ENCODE data around the gene TMEM208.

TMEM208 gene

DNA sequence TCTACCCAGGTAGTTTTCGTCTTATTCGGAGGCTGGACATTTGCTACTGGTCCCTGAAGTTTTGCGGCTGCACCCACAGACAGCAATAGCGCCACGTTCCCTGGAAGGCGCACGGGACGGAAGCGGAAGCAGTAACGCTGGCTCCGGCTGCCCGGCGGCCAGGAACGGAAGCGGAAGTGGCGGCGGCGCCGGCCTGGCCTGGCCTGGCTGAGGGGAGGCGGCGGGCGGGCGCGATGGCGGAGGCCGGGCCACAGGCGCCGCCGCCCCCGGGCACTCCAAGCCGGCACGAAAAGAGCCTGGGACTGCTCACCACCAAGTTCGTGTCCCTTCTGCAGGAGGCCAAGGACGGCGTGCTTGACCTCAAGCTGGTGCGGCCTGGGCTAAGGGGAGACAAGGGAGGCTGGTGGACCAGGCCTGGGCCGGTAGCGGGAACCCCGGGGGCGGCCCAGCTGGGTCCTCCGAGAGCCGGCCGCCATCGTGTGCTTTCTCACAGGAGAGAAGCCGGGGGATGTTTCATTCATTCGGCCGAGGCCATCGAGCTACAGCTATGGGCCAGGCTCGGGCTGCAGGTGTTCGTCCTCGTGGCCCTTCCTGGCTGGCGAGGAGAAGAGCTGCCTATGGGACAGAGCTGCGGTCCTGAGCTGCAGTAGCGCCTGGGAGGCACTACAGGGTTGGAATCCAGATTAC is 34.8 kb upstream of the TMEM208 start, which contains the start of gene E2F4:
Gene E2F4 (plus strand): TSS at position 161 of the 687 bp plus-strand sequence. CDS start 73 bp downstream, at position 234.
- DNase-seq = peak; percentile 38

DNA sequence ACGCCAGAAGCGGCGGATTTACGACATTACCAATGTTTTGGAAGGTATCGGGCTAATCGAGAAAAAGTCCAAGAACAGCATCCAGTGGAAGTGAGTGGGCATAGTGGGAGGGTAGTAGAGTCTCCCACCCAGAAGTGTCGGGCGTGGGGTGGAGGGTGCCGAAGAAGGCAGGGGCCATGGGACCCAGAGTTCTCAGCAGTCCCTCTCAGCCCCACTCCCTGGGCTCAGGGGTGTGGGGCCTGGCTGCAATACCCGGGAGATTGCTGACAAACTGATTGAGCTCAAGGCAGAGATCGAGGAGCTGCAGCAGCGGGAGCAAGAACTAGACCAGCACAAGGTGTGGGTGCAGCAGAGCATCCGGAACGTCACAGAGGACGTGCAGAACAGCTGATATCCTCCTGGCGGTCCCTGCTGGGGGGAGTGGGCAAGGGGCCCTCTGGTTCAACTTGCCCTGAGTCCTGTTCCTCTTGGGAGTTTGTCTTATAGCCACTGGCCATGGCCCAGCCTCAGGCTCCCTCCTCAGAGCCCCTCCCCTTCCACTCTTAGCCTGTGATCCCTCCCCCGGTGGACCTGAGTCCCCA is 34.1 kb upstream of the TMEM208 start:
- DNase-seq = no peak

DNA sequence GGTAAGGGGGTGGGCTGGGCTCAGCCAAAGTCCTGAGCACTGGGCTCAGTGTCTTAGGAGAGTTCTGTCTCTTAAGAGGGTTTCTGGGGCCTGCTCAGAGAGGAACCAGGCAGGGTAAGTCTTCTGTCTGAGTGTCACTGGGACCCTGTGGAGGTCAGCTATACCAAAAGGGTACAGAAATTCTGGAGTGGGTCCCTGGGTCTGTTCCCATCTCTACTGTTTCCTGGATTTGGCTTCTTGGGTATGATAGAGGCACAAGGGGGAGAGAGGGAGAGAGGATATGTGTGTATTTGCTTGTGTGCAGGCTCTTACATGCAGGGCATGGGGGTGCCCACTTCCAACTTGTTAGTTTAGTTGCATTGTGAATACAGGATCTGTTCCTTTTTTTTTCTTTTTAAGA is 33.4 kb upstream of the TMEM208 start:
- DNase-seq = no peak

DNA sequence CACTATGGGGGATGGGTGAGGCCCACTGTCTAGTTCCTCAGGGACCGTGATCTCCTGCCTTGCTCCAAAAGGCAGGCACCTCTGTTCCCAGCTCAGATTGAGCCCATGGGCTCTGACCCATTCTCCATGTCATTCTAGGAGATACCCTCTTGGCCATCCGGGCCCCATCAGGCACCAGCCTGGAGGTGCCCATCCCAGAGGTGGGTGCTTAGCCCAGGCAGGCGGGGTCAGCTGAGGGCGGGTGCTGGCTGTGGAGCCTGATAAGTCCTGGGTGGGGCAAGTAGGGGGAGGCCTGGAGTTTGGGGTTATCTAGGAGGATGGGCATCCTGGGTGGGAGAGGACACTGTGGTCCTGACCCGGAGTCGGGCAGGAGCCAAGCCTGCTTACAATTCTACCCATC is 32.7 kb upstream of the TMEM208 start:
- DNase-seq = no peak

DNA sequence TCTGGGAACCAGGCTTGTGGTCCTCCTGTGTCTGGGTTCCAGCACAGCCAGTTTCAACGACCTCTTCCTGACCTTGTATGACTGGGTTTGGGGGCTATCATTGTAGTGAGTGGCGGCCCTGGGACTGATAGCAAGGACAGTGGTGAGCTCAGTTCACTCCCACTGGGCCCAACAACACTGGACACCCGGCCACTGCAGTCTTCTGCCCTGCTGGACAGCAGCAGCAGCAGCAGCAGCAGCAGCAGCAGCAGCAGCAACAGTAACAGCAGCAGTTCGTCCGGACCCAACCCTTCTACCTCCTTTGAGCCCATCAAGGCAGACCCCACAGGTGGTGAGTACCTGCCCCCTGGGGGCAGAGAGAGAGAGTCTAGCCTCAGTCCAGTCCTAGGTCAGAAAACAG is 31.3 kb upstream of the TMEM208 start:
- no peak for DNase-seq

DNA sequence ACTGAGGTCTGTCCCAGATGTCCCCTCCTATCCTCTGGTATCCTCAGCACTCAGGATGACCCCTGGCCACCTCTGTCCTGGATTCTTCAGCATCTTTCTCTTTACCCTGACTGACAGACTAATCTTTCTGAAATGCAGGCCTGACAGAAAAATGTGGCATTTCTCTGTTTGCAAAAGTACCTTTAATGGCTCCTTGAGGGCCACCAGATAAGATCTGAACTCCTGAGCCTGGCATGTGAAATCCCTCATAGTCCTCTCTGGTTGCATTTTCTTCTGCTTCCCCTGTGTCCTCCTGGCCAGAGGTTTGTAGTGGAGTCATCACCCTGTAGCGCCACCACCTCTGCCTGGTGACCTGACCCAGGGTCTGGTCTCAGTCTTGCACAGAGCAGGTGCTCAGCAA is 30.0 kb upstream of the TMEM208 start:
- DNase-seq = no peak

DNA sequence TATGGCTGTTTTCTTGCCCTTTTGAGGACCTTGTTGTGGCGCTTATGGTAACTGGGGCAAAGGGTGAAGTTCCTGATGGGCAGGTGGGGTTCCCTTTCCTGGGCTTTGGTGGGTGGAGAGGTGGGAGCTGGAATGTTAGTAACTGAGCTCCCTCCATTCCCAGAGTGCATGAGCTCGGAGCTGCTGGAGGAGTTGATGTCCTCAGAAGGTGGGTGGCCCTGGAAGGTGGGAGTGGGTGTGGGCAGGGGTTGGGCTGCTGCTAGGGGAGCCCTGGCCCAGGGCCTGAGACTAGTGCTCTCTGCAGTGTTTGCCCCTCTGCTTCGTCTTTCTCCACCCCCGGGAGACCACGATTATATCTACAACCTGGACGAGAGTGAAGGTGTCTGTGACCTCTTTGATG is 29.2 kb upstream of the TMEM208 start:
- no peak for DNase-seq

DNA sequence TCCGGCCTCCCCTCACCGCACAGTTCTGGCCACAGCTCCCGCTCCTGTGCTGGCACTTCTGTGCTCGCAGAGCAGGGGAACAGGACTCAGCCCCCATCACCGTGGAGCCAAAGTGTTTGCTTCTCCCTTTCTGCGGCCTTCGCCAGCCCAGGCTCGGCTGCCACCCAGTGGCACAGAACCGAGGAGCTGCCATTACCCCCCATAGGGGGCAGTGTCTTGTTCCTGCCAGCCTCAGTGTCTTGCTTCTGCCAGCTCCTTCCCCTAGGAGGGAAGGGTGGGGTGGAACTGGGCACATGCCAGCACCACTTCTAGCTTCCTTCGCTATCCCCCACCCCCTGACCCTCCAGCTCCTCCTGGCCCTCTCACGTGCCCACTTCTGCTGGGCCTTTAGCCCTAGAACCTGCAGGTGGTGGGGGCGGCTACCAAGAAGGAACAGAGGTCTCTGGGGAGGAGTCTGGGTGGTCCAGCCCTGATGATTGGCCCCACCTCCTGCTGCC is 28.6 kb upstream of the TMEM208 start:
- DNase-seq = no peak

DNA sequence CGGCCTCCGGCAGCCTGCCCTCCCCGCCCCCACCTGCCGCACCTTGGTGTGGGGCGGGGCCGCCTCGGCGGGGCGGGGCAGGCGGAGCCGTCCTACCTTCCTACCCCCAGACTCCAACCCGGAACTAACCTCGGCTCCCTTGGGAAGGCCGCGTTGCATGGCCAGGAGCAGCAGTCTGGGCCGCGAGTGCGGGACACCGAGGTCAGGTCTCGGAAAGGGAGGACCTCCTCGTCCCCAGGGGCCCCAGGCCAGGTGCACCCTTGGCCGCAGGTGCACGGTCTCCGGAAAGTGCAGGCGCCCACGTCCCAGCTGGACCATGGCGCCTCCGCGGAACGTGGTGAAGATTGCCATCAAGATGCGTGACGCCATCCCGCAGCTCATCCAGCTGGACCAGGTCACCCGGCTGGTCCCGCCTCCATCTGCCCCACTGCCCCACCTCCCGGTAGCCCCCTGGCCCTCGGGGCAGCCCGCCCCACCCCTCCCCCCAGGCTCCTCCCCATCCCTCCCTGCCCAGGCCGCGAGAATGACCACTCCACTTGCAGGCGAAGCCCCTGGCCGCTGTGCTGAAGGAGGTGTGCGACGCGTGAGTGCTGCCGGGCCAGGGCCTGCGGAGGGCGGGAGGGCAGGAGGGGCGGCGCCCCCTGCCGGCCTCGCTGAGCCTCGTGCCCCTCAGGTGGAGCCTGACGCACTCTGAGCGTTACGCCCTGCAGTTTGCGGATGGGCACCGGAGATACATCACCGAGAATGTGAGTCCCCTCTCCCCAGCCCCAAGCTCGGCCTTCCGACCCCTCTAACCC is 27.7 kb upstream of the TMEM208 start, which contains the start of gene ELMO3:
Gene ELMO3 (plus strand): TSS at position 121 of the 797 bp plus-strand sequence. CDS start 196 bp downstream, at position 317.
- peak; percentile 43 for DNase-seq

DNA sequence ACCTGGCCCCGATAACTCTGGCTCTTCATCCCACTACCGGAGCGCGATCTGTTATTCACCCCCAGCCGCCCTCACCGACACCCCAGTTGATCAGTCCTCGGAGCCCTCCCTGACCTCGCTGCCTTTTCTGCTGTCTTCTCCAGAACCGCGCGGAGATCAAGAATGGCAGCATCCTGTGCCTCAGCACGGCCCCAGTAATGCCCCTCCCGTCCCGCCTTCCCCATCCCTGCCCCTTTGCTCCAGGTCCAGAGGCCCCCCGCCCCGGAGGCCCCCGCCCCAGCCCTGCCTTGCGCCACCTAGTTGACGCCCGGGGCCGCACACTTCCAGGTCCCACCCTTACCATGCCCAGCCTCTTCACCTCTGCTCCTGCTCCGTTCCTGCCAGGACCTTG is 27.1 kb upstream of the TMEM208 start:
- DNase-seq = no peak

DNA sequence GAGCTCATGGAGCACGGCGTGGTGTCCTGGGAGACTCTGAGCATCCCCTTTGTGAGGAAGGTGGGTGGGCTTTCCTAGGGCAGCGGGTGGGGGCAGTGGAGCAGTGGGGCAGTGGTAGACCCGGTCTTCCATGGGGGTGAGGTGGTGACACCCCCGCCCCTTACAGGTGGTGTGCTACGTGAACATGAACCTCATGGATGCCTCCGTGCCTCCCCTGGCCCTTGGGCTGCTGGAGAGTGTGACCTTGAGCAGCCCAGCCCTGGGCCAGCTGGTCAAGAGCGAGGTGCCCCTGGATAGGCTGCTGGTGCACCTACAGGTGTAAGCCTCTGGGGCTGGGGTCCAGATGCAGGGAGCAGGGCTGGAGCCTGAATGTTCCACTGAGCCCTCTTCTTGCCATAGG is 26.4 kb upstream of the TMEM208 start:
- no peak for DNase-seq

DNA sequence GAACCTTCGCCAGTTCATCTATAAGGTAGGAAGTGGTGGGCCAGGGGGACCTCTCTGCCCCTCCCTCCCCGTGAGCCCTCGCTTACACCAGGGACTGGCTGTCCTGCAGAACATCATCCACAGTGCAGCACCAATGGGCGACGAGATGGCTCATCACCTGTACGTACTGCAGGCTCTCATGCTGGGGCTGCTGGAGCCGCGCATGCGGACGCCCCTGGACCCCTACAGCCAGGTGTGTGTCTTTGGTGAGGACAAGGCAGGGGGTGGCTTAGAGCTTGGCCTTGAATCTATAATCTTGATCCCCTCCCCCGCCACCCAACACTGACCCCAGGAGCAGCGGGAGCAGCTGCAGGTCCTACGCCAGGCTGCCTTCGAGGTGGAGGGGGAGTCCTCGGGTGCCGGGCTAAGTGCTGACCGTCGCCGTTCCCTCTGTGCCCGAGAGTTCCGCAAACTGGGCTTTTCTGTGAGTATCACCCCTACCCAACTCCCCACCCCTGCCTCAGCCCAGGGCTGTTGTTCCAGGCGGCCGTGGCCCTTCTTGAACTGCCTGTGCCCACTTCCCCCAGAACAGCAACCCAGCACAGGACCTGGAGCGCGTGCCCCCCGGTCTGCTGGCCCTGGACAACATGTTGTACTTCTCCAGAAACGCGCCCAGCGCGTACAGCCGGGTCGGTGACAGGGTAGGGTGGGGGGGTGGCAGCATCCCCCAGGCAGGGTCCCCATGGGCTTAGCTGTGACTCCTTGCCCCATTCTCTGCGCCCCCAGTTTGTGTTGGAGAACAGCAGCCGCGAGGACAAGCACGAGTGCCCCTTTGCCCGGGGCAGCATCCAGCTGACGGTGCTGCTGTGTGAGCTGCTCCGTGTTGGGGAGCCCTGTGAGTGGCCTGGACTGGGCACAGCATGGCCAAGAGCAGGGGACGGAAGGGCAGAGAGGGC is 25.3 kb upstream of the TMEM208 start:
- no peak for DNase-seq

DNA sequence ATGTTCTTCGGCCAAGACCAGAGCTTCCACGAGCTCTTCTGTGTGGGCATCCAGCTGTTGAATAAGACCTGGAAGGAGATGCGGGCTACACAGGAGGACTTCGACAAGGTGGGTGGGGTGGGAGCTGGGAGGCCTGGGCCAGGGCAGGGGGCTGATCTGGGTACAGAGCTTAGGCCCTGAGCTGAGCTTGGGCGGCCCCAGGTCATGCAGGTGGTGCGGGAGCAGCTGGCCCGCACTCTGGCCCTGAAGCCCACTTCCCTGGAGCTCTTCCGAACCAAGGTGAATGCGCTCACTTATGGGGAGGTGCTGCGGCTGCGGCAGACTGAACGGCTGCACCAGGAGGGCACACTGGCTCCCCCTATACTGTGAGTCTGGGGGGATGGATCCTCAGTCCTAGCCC is 24.5 kb upstream of the TMEM208 start:
- no peak for DNase-seq

DNA sequence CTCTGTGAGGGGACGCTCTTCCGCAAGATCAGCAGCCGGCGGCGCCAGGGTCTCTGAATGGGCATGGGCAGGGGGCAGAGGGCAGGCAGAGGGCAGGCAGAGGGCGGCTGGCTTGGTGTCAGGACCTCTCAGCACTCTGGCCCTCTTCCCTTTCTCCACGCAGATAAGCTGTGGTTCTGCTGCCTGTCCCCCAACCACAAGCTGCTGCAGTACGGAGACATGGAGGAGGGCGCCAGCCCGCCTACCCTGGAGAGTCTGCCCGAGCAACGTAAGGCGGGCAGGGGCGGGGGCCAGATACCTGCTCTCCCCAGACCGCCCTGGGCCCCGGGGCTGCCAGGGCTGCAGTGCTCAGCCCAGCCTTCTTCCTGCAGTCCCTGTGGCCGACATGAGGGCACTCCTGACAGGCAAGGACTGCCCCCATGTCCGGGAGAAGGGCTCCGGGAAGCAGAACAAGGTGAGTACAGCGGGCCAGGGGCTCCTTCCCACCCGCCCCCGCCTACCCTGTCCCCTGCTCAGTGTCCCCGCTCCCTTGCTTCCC is 23.9 kb upstream of the TMEM208 start:
- DNase-seq = no peak

DNA sequence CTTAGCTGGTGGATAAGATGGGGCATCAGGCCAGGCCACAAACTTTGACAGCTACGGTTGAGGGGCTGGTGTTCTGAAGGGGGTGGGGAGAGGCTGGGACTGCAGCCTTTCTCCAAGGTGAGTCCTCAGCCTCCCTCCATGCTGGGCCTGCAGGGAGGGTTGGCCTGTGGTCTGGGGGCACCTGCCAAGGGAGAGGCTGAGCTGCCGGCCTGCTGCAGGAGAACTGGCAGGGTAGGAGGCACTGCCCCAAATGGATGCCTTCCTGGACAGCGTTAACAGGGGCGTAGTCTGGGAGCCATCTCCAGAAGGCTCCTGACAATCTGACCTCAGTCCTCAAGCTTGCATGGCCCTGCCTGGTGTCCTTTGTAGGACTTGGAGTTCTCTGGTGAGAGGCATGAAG is 22.9 kb upstream of the TMEM208 start:
- DNase-seq = no peak

DNA sequence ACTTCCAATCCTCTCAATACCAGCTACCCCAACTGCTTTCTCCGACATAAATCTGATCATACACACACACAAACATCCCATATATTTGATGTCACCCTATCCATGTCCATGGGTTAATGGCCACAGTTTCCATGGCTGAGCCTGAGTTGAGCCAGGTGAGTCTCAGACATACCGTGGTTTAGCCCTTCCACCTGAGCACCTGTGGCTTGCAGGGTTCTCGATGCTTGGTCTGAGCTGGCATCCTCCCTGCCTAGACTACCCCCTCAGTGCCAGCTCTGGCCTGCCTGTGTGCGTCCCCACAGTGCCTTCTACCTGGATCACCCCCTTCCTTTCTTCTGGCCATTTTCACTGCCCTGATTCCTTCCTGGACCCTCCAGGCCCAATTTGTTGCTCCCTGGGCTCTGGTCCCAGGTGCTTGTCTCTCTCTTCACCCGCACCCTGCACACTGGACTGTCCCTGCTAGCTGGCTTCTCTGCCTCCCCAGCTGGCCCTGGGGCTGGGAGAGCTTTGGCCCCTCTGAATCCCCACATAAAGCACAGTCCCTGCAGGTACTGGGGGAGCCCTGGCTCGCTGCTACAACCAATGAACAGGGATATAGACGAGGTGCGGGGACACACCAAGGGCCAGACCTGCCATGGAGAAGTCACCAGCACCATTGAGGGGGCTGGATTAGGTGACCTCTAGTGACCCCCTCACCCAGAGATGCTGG is 20.6 kb upstream of the TMEM208 start:
- no peak for DNase-seq

DNA sequence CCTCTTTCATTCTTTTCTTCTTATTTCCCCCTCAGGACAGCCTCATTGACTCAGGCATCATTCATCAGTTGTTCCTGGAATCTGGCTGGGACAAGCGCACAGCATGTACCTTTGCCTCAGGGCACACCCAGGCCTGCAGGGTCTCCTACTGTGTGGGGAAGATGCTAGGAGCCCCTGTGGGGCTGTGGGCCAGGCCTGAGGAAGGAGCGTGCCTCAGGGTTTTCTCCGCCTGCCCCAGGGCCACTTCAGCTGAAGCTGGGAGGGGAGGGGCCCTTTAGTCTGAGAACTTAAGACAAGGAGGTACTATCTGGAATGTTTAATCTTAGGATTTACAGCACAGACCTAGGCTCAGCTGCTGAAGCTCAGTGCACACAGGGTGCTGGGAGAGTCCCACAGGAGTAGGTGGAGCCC is 20.1 kb upstream of the TMEM208 start:
- DNase-seq = no peak

DNA sequence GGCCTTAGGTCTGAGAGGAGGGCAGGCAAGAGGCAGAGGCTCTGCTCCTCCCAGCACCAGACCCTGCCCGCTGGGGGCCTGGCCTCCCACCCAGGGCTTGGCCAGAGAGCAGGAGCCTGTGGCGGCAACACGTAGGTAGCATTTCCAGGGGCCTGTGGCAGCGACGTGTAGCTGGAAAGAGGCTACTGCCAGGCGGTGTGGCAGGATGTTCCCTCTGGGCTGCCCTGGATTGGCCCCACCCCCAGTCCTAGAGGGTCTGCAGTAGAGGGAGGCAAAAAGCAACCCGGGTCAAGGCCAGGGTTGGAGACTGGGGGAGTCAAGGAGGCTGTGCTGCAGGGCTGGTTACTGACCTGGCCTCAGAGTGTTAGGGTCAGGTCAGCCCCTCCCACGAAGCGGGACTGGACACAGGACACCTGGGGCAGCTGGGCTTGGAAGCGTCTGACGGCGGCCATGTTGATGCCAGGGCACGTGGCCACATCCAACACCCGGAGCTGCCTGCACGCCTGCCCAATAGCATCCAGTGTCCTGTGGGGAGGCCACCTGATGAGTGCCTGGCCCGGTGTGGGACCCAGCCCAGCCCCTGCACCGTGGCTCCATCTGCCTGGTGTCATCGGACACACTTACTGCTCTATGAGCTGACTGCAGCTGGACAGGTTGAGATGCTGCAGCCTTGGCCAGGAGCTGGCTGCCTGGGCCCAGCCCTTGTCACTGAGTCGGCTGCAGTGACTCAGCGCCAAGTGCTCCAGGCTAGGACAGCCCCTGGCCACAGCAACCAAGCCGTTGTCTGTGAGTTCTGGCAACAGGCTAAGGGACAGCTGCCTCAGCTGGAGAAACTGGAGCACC is 19.5 kb upstream of the TMEM208 start:
- DNase-seq = no peak

DNA sequence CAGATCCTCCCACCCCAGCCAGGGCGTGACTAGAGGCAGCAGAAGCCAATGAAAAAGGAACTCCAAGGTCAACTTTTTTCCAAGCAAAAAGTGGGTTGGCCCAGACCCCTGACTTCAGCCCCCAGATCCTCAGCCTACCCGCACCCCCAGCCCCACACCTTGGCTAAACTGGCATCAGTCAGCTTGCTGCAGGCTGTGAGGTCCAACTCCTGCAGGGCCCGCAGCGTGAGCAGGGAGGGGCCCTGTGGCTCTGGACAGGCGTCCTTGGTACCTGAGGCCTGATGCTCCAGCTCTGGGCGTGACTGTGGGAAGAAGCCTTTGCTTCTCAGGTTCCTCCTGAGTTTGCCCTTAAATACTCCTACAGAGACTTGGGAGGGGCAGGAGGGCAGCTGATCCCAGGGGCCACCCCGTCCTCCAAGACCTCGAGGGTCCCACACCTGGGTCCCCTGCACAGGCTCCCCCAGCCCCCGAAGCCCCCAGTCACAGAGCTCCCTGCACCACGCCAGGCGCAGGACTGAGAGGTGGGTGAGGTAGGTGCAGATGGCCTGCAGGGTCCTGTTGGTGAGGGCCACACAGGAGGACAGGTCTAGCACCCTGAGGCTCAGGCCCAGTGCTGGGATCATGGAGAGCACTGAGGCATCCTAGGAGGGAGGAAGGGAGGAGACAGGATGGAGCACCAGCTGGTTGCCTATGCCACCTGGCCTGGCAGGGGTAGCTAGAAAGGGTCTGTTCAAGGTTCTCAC is 18.6 kb upstream of the TMEM208 start:
- no peak for DNase-seq

DNA sequence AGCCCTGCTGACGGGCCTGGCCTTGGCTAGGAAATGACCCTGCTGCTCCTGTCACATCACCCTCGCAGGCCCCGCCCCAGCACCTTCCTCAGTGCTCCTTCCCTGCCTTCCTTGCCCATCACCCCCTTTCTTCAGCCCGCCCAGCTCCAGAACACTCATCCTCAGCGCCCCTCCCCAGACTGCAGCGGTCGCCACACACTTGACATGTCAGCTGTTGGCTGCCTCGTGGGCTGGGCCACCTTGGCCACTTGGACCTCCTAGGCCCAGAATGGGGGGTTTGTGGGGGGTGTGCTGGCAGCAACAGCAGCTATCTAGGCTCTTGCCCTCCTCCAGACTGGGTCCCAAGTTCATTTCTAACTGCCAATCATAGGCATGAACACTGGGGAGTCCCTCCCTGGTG is 17.4 kb upstream of the TMEM208 start:
- DNase-seq = no peak
